IPS DF 6.9 (cell line): ENCODE measurements around the gene ITLN1.
"Not testable (repeated sequence)": the region's sequence is repeated elsewhere in the genome, so short reads cannot be mapped to it uniquely, and the experiment has no call there.

ENCODE experiments used
- DNase-seq: peaks from one replicate; pipeline ENCODE4 v3.0.0-alpha.2; 2013; ENCODE audit warnings: low read depth, low spot score
- H3K27ac ChIP-seq: one replicate; pipeline ENCODE4 v1.5.1; 2013; ENCODE audit warnings: low read length, control low read depth
- H3K27me3 ChIP-seq: 2 replicates; pipeline ENCODE4 v1.6.1; 2013; ENCODE audit warnings: mild to moderate bottlenecking, low read length; ENCODE audit not compliant: control insufficient read depth, insufficient read depth
- H3K36me3 ChIP-seq: 2 replicates; pipeline ENCODE4 v1.6.1; 2013; ENCODE audit warnings: low read length; ENCODE audit not compliant: control insufficient read depth, insufficient read depth
- H3K4me1 ChIP-seq: 2 replicates; pipeline ENCODE4 v1.6.1; 2013; ENCODE audit warnings: low read length; ENCODE audit not compliant: control insufficient read depth, insufficient read depth
- H3K4me3 ChIP-seq: 2 replicates; pipeline ENCODE4 v1.5.1; 2013; ENCODE audit warnings: mild to moderate bottlenecking, low read length
- H3K9me3 ChIP-seq: 2 replicates; pipeline ENCODE4 v1.6.1; 2013; ENCODE audit warnings: low read length, inconsistent platforms; ENCODE audit not compliant: control insufficient read depth, insufficient read depth
- WGBS: extraction: QIAGEN DNeasy Blood & Tissue Kit; methylation state at CpG from one replicate; pipeline ENCODE4 v1.1.7; 2013; ENCODE audit warnings: mixed read lengths, missing lambda C conversion rate; ENCODE audit not compliant: insufficient read length, insufficient coverage; 5-methylcytosine and 5-hydroxymethylcytosine counted together

ITLN1 gene

GRCh38 chr1:160905617-160905989, 20.6 kb upstream of the ITLN1 start:
- H3K4me1 ChIP-seq: no peaks in the 10 kb centered on the region
- no peak for DNase-seq
- no peaks in the 10 kb centered on the region for H3K36me3 ChIP-seq
- H3K27ac ChIP-seq: no peak overlapping the region
- no peak overlapping the region for H3K4me3 ChIP-seq
- no peaks in the 10 kb centered on the region for H3K27me3 ChIP-seq
- no peaks in the 10 kb centered on the region for H3K9me3 ChIP-seq
- no CpG with 5 or more reads among the region's 4 CpGs for WGBS

- Histone ChIP-seq H3K27me3 (no peaks in the 10 kb centered on the region), H3K27ac (no peak overlapping the region), H3K4me3 (no peak overlapping the region), H3K36me3 (no peaks in the 10 kb centered on the region), H3K9me3 (no peaks in the 10 kb centered on the region), H3K4me1 (no peaks in the 10 kb centered on the region)
- WGBS: no CpG with 5 or more reads among the region's 8 CpGs
- no peak for DNase-seq
Observed at GRCh38 chr1:160904783-160905616, 20.0 kb upstream of the ITLN1 start.

- H3K36me3 ChIP-seq, H3K4me1 ChIP-seq, H3K27ac ChIP-seq, H3K9me3 ChIP-seq, DNase-seq, H3K27me3 ChIP-seq, H3K4me3 ChIP-seq: not testable (repeated sequence)
- WGBS: no CpG with 5 or more reads among the region's 1 CpG
Observed at GRCh38 chr1:160902251-160902650, 17.3 kb upstream of the ITLN1 start.

GRCh38 chr1:160901768-160902167, 16.8 kb upstream of the ITLN1 start:
- no peaks in the 10 kb centered on the region for H3K36me3 ChIP-seq
- H3K4me3 ChIP-seq: no peak overlapping the region
- no peaks in the 10 kb centered on the region for H3K9me3 ChIP-seq
- no peak for DNase-seq
- H3K27ac ChIP-seq: no peak overlapping the region
- no peaks in the 10 kb centered on the region for H3K27me3 ChIP-seq
- H3K4me1 ChIP-seq: no peaks in the 10 kb centered on the region
- WGBS: no CpG with 5 or more reads among the region's 2 CpGs

DNA sequence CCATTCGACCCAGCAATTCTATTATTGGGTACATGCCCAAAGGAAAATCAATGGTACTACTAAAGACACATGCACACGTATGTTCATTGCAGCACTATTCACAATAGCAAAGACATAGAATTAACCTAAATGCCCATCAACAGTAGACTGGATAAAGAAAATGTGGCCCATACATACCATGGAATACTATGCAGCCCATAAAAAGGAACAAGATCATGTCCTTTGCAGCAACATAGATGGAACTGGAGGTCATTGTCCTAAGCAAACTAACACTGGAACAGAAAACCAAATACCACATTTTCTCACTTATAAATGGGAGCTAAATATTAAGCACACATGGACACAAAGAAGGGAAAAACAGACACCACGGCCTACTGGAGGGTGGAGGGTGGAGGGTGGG, 15.7 kb upstream of the ITLN1 start:
- not testable (repeated sequence) for H3K36me3 ChIP-seq, DNase-seq, H3K4me3 ChIP-seq, H3K27me3 ChIP-seq, H3K9me3 ChIP-seq, H3K4me1 ChIP-seq, H3K27ac ChIP-seq
- no CpG with 5 or more reads among the region's 3 CpGs for WGBS

DNA sequence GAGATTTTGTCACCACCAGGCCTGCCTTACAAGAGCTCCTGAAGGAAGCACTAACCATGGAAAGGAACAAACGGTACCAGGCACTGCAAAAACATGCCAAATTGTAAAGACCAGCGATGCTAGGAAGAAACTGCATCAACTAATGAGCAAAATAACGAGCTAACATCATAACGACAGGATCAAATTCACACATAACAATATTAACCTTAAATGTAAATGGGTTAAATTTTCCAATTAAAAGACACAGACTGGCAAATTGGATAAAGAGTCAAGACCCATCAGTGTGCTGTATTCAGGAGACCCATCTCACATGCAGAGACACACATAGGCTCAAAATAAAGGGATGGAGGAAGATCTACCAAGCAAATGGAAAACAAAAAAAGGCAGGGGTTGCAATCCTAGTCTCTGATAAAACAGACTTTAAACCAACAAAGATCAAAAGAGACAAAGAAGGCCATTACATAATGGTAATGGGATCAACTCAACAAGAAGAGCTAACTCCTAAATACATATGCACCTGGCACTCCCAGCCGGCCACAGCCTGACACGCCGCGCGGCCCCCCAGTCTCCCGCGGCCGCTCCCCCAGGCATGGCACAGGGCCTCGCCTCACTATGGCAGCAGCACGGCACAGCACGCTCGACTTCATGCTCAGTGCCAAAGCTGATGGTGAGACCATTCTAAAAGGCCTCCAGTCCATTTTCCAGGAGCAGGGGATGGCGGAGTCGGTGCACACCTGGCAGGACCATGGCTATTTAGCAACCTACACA, 9.6 kb upstream of the ITLN1 start:
- H3K27me3 ChIP-seq, H3K9me3 ChIP-seq, H3K27ac ChIP-seq, H3K4me1 ChIP-seq, H3K36me3 ChIP-seq, H3K4me3 ChIP-seq, DNase-seq: not testable (repeated sequence)
- WGBS: no CpG with 5 or more reads among the region's 18 CpGs

DNA sequence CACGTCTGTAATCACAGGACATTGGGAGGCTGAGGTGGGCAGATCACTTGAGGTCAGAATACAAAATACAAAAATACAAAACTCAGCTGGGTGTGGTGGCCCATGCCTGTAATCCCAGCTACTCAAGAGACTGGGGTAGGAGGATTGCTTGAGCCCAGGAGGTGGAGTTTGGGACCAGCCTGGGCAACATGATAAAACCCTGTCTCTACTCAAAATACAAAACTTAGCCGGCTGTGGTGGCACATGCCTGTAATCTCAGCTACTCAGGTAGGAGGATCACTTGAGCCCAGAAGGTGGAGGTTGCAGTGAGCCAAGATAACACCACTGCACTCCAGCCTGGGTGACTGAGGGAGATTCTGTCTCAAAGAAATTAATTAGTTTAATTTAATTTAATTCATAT, 6.5 kb upstream of the ITLN1 start:
- Histone ChIP-seq H3K27me3 (no peaks in the 10 kb centered on the region), H3K9me3 (no peaks in the 10 kb centered on the region), H3K4me3 (no peak overlapping the region), H3K27ac (no peak overlapping the region), H3K4me1 (no peaks in the 10 kb centered on the region), H3K36me3 (no peaks in the 10 kb centered on the region)
- no CpG with 5 or more reads among the region's 2 CpGs for WGBS
- DNase-seq: no peak

- Histone ChIP-seq H3K4me1 (0 out of 2 replicates have a peak, but pooled peaks cover 1% of the 10 kb centered on the region), H3K9me3 (no peaks in the 10 kb centered on the region), H3K27ac (no peak overlapping the region), H3K36me3 (no peaks in the 10 kb centered on the region), H3K27me3 (no peaks in the 10 kb centered on the region), H3K4me3 (no peak overlapping the region)
- no CpG with 5 or more reads among the region's 2 CpGs for WGBS
- no peak for DNase-seq
Observed at GRCh38 chr1:160888926-160889325, 3.9 kb upstream of the ITLN1 start.

DNA sequence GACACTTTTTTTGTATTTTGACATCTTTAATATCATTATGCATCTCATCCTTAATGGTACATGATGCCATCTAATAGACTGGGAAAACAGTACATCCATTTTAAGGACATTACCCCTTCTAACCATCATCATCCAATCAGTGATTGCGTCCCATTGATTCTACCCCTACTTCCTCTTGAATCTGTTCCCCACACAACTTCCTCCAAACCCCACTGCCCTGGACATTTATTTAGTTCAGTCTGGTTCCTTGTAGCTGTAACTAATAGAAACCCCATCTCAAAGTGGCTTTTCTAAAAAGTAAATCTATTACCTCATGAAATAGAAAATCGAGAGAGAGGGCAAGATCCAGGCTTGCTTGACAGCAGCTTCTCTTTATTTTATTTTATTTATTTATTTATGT, 2.1 kb upstream of the ITLN1 start:
- H3K27me3 ChIP-seq: no peaks in the 10 kb centered on the region
- H3K36me3 ChIP-seq: no peaks in the 10 kb centered on the region
- no peaks in the 10 kb centered on the region for H3K9me3 ChIP-seq
- H3K4me3 ChIP-seq: no peak overlapping the region
- no CpG with 5 or more reads among the region's 2 CpGs for WGBS
- DNase-seq: no peak
- no peak overlapping the region for H3K27ac ChIP-seq
- 0 out of 2 replicates have a peak, but pooled peaks cover 1% of the 10 kb centered on the region for H3K4me1 ChIP-seq

DNA sequence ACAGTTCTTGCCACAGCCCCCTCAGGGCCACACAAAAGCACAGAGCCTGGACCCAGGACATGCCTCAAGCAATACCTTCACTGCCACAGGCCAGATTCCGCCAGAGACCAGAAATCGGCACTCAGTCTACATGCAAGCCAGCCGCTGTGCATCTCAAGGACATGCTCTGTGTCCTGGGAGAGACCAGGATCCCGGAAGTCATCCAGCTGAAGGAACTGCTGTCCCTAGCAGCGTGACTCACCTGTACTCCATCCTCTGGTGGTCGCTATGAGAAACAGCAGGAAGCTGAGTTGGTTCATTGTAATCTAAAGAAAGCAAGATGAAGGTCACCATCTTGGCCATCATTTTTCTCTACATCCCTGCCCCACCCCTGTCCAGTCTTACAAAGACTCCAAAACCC, 401 bp downstream of the ITLN1 start:
- WGBS: no CpG with 5 or more reads among the region's 6 CpGs
- Histone ChIP-seq H3K9me3 (no peaks in the 10 kb centered on the region), H3K4me3 (no peak overlapping the region), H3K27me3 (no peaks in the 10 kb centered on the region), H3K36me3 (no peaks in the 10 kb centered on the region), H3K27ac (no peak overlapping the region), H3K4me1 (0 out of 2 replicates have a peak, but pooled peaks cover 1% of the 10 kb centered on the region)
- DNase-seq: peak; percentile 11
